Measurements from ENCODE around the gene MFAP1.
A peak's percentile ranks its signal among the peaks of the same experiment; 100 is the strongest.

Gene MFAP1

GRCh38 chr15:43776101-43776717 lies 48.3 kb downstream of the MFAP1 start:
- DNase-seq (ENCODE audit: low read depth in 2 of 2): no peak

GRCh38 chr15:43775411-43775965 lies 49.0 kb downstream of the MFAP1 start:
- no peak for DNase-seq (ENCODE audit: low read depth in 2 of 2)

- DNase-seq (ENCODE audit: low read depth in 2 of 2): no peak
Observed at GRCh38 chr15:43774062-43774461, 50.4 kb downstream of the MFAP1 start.

- DNase-seq (ENCODE audit: low read depth in 2 of 2): no peak
Observed at GRCh38 chr15:43772624-43773023, 51.9 kb downstream of the MFAP1 start.

- no peak for DNase-seq (ENCODE audit: low read depth in 2 of 2)
Observed at GRCh38 chr15:43771816-43772215, 52.7 kb downstream of the MFAP1 start.

- DNase-seq (ENCODE audit: low read depth in 2 of 2): peak in 1 of 2 experiments; percentile 56
Observed at GRCh38 chr15:43769584-43770228, 54.8 kb downstream of the MFAP1 start.

- DNase-seq (ENCODE audit: low read depth in 2 of 2): no peak
Observed at GRCh38 chr15:43763819-43764446, 60.6 kb downstream of the MFAP1 start.

- no peak for DNase-seq (ENCODE audit: low read depth in 2 of 2)
Observed at GRCh38 chr15:43762824-43763223, 61.7 kb downstream of the MFAP1 start.

Data from stimulated activated CD4-positive, alpha-beta T cell treated with anti-CD3 and anti-CD28 coated beads, Interleukin-12 subunit alpha, Interleukin-12 subunit beta, amount 100 ng/mL, for 24 hours (primary cell).